ENCODE results near the gene PPP4R2. TPM values are rescaled to one million over a fixed set of nuclear protein-coding genes. Genes with fewer than 3 reads are reported as not detected.

PPP4R2 gene
- total and polyA plus RNA-seq, 2 donors (not counting 1 experiment from before 2014, with no cell fraction given): 9.8 to 57.5 TPM

- Mint-ChIP-seq H3K9me3 (ENCODE audit: insufficient read depth) (no peaks in the 10 kb centered on the region), H3K27me3 (no peaks in the 10 kb centered on the region), H3K27ac (no peak overlapping the region), H3K4me1 (peaks cover 52% of the 10 kb centered on the region), H3K4me3 (no peak overlapping the region)
- DNase-seq: no peak
- H3K9ac ChIP-seq (ENCODE audit: low read length): no peak overlapping the region
- H3K27ac ChIP-seq (ENCODE audit: low read length in 2 of 2): no peak overlapping the region
- H2AFZ ChIP-seq (ENCODE audit: insufficient read depth, low read depth, low read length, poor library complexity, severe bottlenecking): no peak overlapping the region
- 100% methylated on average over 2 of the region's 4 CpGs for WGBS (ENCODE audit: insufficient coverage)
- intact Hi-C loops (cut with micrococcal nuclease): no loop called here
- TF ChIP-seq CTCF (IDR thresholded peaks at IDR 0.05): no peak
- TF ChIP-seq EZH2 (IDR thresholded peaks at IDR 0.05; ENCODE audit: borderline replicate concordance, insufficient read depth, low read depth, low read length, poor library complexity, severe bottlenecking): no peak
- H4K20me1 ChIP-seq (ENCODE audit: control insufficient read depth, insufficient read depth, low read length, poor library complexity, severe bottlenecking): peaks cover 73% of the 10 kb centered on the region
- no peak overlapping the region for H3K4me2 ChIP-seq (replicated peaks; ENCODE audit: low read depth, low read length, poor library complexity, severe bottlenecking)
- H3K9me3 ChIP-seq (ENCODE audit: control extremely low read depth in 1 of 3, control insufficient read depth in 2 of 3, insufficient read depth in 1 of 3, low read length in 2 of 3): no peaks in the 10 kb centered on the region
- ChIA-PET CTCF (interaction anchor here (0.9 kb wide), 1 partner anchor 10 kb away, joined by 4 read pairs; no protein-coding TSS in a partner anchor), POLR2A (no interaction called here)
- ATAC-seq (ENCODE audit: low read depth): no peak
- H3K4me3 ChIP-seq (ENCODE audit: control extremely low read depth in 1 of 5, extremely low read depth in 1 of 5, insufficient read depth in 1 of 5, low read depth in 2 of 5, low read length in 4 of 5): no peak overlapping the region
- no peaks in the 10 kb centered on the region for H3K4me1 ChIP-seq (ENCODE audit: control insufficient read depth in 2 of 2, insufficient read depth in 2 of 2, low read length in 2 of 2)
- peaks cover 5 to 32% of the 10 kb centered on the region in 2 experiments for H3K36me3 ChIP-seq (replicated peaks in 1 of 2; ENCODE audit: control extremely low read depth in 1 of 2, control insufficient read depth in 1 of 2, extremely low read depth in 1 of 2, insufficient read depth in 2 of 2, low read length in 1 of 2)
- peaks cover 100% of the 10 kb centered on the region for H3K79me2 ChIP-seq (ENCODE audit: control insufficient read depth, insufficient read depth, low read length)
- no peaks in the 10 kb centered on the region for H3K27me3 ChIP-seq (replicated peaks in 1 of 4; ENCODE audit: control extremely low read depth in 1 of 4, control insufficient read depth in 3 of 4, insufficient read depth in 4 of 4, low read length in 3 of 4)
Measured at GRCh38 chr3:73009008-73009407, 12.4 kb downstream of the PPP4R2 start.

GRCh38 chr3:73009750-73010149 is 13.1 kb downstream of the PPP4R2 start:
- Histone ChIP-seq H2AFZ (ENCODE audit: insufficient read depth, low read depth, low read length, poor library complexity, severe bottlenecking) (no peak overlapping the region), H3K36me3 (replicated peaks in 1 of 2; ENCODE audit: control extremely low read depth in 1 of 2, control insufficient read depth in 1 of 2, extremely low read depth in 1 of 2, insufficient read depth in 2 of 2, low read length in 1 of 2) (peaks cover 5 to 28% of the 10 kb centered on the region in 2 experiments), H3K27ac (ENCODE audit: low read length in 2 of 2) (no peak overlapping the region), H3K4me3 (ENCODE audit: control extremely low read depth in 1 of 5, extremely low read depth in 1 of 5, insufficient read depth in 1 of 5, low read depth in 2 of 5, low read length in 4 of 5) (no peak overlapping the region), H3K9ac (ENCODE audit: low read length) (no peak overlapping the region), H3K4me2 (replicated peaks; ENCODE audit: low read depth, low read length, poor library complexity, severe bottlenecking) (no peak overlapping the region), H3K4me1 (ENCODE audit: control insufficient read depth in 2 of 2, insufficient read depth in 2 of 2, low read length in 2 of 2) (no peaks in the 10 kb centered on the region), H3K27me3 (replicated peaks in 1 of 4; ENCODE audit: control extremely low read depth in 1 of 4, control insufficient read depth in 3 of 4, insufficient read depth in 4 of 4, low read length in 3 of 4) (no peaks in the 10 kb centered on the region), H4K20me1 (ENCODE audit: control insufficient read depth, insufficient read depth, low read length, poor library complexity, severe bottlenecking) (peaks cover 71% of the 10 kb centered on the region), H3K79me2 (ENCODE audit: control insufficient read depth, insufficient read depth, low read length) (peaks cover 100% of the 10 kb centered on the region), H3K9me3 (ENCODE audit: control extremely low read depth in 1 of 3, control insufficient read depth in 2 of 3, insufficient read depth in 1 of 3, low read length in 2 of 3) (no peaks in the 10 kb centered on the region)
- no peak for ATAC-seq (ENCODE audit: low read depth)
- no peak overlapping the region for H3K4me3 Mint-ChIP-seq
- H3K27me3 Mint-ChIP-seq: no peaks in the 10 kb centered on the region
- H3K27ac Mint-ChIP-seq: no peak overlapping the region
- H3K4me1 Mint-ChIP-seq: peaks cover 50% of the 10 kb centered on the region
- no CpG with 5 or more reads among the region's 3 CpGs for WGBS (ENCODE audit: insufficient coverage)
- no peaks in the 10 kb centered on the region for H3K9me3 Mint-ChIP-seq (ENCODE audit: insufficient read depth)
- DNase-seq: no peak
- ChIA-PET POLR2A (no interaction called here), CTCF (no interaction called here)
- intact Hi-C loops (cut with micrococcal nuclease): no loop called here
- TF ChIP-seq CTCF (IDR thresholded peaks at IDR 0.05) (no peak), EZH2 (IDR thresholded peaks at IDR 0.05; ENCODE audit: borderline replicate concordance, insufficient read depth, low read depth, low read length, poor library complexity, severe bottlenecking) (no peak)
